OCI-LY1 (cell line): ENCODE measurements around the gene SERINC5.

Experiments
- EZH2 ChIP-seq: fragments of 200-600 bp; sonication (generic), shearing (Covaris generic); IDR thresholded peaks from 2 replicates; pipeline ENCODE4 v1.8.0; 2017; ENCODE audit warnings: borderline replicate concordance, mixed run types, mild to moderate bottlenecking, antibody characterized with exemption, low read length, moderate library complexity, mixed read lengths
- TF ChIP-seq, protein P1 (sequence below): fragments of 200-600 bp; sonication (generic), shearing (Covaris generic); IDR thresholded peaks from 2 replicates; pipeline ENCODE4 v1.5.1; 2017; ENCODE audit warnings: mild to moderate bottlenecking, antibody characterized with exemption, low read length, moderate library complexity, mixed read lengths

GRCh38 chr5:80288177-80288576, 32.3 kb upstream of the SERINC5 start:
- TF ChIP-seq, protein P1, sequence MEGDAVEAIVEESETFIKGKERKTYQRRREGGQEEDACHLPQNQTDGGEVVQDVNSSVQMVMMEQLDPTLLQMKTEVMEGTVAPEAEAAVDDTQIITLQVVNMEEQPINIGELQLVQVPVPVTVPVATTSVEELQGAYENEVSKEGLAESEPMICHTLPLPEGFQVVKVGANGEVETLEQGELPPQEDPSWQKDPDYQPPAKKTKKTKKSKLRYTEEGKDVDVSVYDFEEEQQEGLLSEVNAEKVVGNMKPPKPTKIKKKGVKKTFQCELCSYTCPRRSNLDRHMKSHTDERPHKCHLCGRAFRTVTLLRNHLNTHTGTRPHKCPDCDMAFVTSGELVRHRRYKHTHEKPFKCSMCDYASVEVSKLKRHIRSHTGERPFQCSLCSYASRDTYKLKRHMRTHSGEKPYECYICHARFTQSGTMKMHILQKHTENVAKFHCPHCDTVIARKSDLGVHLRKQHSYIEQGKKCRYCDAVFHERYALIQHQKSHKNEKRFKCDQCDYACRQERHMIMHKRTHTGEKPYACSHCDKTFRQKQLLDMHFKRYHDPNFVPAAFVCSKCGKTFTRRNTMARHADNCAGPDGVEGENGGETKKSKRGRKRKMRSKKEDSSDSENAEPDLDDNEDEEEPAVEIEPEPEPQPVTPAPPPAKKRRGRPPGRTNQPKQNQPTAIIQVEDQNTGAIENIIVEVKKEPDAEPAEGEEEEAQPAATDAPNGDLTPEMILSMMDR: no peak
- TF ChIP-seq EZH2: no peak
